DND-41 (cell line): ENCODE results near the gene HSF4.

ENCODE experiments used
- ATAC-seq: fragments of 200-7000 bp; cut with Tn5 transposase; 3 replicates; pipeline ENCODE4 v1.9.1; 2021; ENCODE audit warnings: low read depth; ENCODE audit not compliant: insufficient read depth
- DNase-seq: peaks from one replicate; pipeline ENCODE4 v3.0.0-alpha.2; 2020
- H2AFZ ChIP-seq: 2 replicates; pipeline ENCODE4 v1.6.0; 2012; ENCODE audit warnings: low read depth, low read length
- H3K27ac ChIP-seq: 2 replicates; pipeline ENCODE4 v1.5.1; 2012; ENCODE audit warnings: low read length, inconsistent platforms
- H3K27me3 ChIP-seq: fragments of 200-600 bp; sonication (generic); 2 replicates; pipeline ENCODE4 v1.6.0; 2012; ENCODE audit warnings: low read length, mild to moderate bottlenecking, inconsistent platforms; ENCODE audit not compliant: insufficient read depth, poor library complexity
- H3K36me3 ChIP-seq: 2 replicates; pipeline ENCODE4 v1.5.1; 2012; ENCODE audit warnings: low read length, inconsistent platforms; ENCODE audit not compliant: insufficient read depth
- H3K4me1 ChIP-seq: 2 replicates; pipeline ENCODE4 v1.5.1; 2012; ENCODE audit warnings: mild to moderate bottlenecking, low read length; ENCODE audit not compliant: insufficient read depth
- H3K4me2 ChIP-seq: 2 replicates; pipeline ENCODE4 v1.6.0; 2012; ENCODE audit warnings: mild to moderate bottlenecking, moderate library complexity, low read length, inconsistent platforms; ENCODE audit not compliant: insufficient read depth
- H3K4me3 ChIP-seq, 2 experiments: fragments of 200-600 bp in 1 of 2; shearing (Covaris generic) in 1 of 2; 2 replicates each; pipeline ENCODE4 v1.5.1; 2012 to 2016; ENCODE audit warnings: inconsistent platforms in 2 of 2, low read length in 2 of 2, mild to moderate bottlenecking in 2 of 2, low read depth in 1 of 2, moderate library complexity in 1 of 2
- H3K79me2 ChIP-seq: 2 replicates; pipeline ENCODE4 v1.6.0; 2012; ENCODE audit warnings: low read length, inconsistent platforms; ENCODE audit not compliant: insufficient read depth
- H3K9ac ChIP-seq: 2 replicates; pipeline ENCODE4 v1.6.0; 2012; ENCODE audit warnings: low read depth, mild to moderate bottlenecking, inconsistent platforms, low read length, moderate library complexity
- H3K9me3 ChIP-seq: 2 replicates; pipeline ENCODE4 v1.5.1; 2012; ENCODE audit warnings: low read length, moderate library complexity, mild to moderate bottlenecking, inconsistent platforms; ENCODE audit not compliant: insufficient read depth, severe bottlenecking
- H4K20me1 ChIP-seq: 2 replicates; pipeline ENCODE4 v1.6.0; 2012; ENCODE audit warnings: low read length; ENCODE audit not compliant: insufficient read depth
- CTCF ChIP-seq: IDR thresholded peaks from 2 replicates; pipeline ENCODE4 v1.5.1; 2012; ENCODE audit warnings: borderline replicate concordance, low read length, moderate library complexity, mild to moderate bottlenecking; ENCODE audit not compliant: poor library complexity, severe bottlenecking; ENCODE audit errors: extremely low read depth
- EZH2 ChIP-seq: IDR thresholded peaks from 3 replicates; pipeline ENCODE4 v1.6.1; 2012; ENCODE audit warnings: borderline replicate concordance, low read depth, mild to moderate bottlenecking, moderate library complexity, low read length, inconsistent platforms; ENCODE audit not compliant: severe bottlenecking

The HSF4 gene

GRCh38 chr16:67173808-67174705, 9.5 kb downstream of the HSF4 start:
- no peaks in the 10 kb centered on the region for H3K79me2 ChIP-seq
- H3K9me3 ChIP-seq: no peaks in the 10 kb centered on the region
- peak overlapping the region; percentile 30; the same call in 1 of the 2 replicates for H3K9ac ChIP-seq
- TF ChIP-seq EZH2 (no peak), CTCF (no peak)
- peaks cover 29% of the 10 kb centered on the region for H3K4me1 ChIP-seq
- ATAC-seq (peak; percentile 75), DNase-seq (peak; percentile 66)
- H3K36me3 ChIP-seq: no peaks in the 10 kb centered on the region
- peaks cover 3% of the 10 kb centered on the region for H3K27me3 ChIP-seq
- H3K4me3 ChIP-seq: peak overlapping the region in 1 of 2 experiments; percentile 37; a peak in 1 of 4 replicates
- H3K4me2 ChIP-seq: peak overlapping the region; percentile 60
- peaks cover 13% of the 10 kb centered on the region for H4K20me1 ChIP-seq
- no peak overlapping the region for H2AFZ ChIP-seq
- H3K27ac ChIP-seq: no peak overlapping the region

GRCh38 chr16:67174706-67175231, 10.2 kb downstream of the HSF4 start:
- Histone ChIP-seq H3K4me1 (peaks cover 27% of the 10 kb centered on the region), H3K27ac (no peak overlapping the region), H3K79me2 (no peaks in the 10 kb centered on the region; the same call in 1 of the 2 replicates), H3K36me3 (no peaks in the 10 kb centered on the region), H2AFZ (no peak overlapping the region), H3K4me3 (peak overlapping the region in 1 of 2 experiments; percentile 37; a peak in 1 of 4 replicates), H3K4me2 (peak overlapping the region; percentile 60; the same call in 1 of the 2 replicates), H3K27me3 (peaks cover 3% of the 10 kb centered on the region), H3K9me3 (no peaks in the 10 kb centered on the region), H3K9ac (peak overlapping the region; percentile 30; the same call in 1 of the 2 replicates), H4K20me1 (peaks cover 15% of the 10 kb centered on the region)
- TF ChIP-seq CTCF: no peak
- TF ChIP-seq EZH2: no peak
- no peak for ATAC-seq
- DNase-seq: no peak

- Histone ChIP-seq H3K79me2 (peaks cover 13% of the 10 kb centered on the region), H4K20me1 (peaks cover 16% of the 10 kb centered on the region), H3K4me2 (no peak overlapping the region), H3K9ac (no peak overlapping the region), H3K27me3 (peaks cover 3% of the 10 kb centered on the region), H3K27ac (no peak overlapping the region), H2AFZ (no peak overlapping the region), H3K36me3 (no peaks in the 10 kb centered on the region), H3K4me3 (no peak overlapping the region), H3K4me1 (peaks cover 29% of the 10 kb centered on the region), H3K9me3 (no peaks in the 10 kb centered on the region)
- TF ChIP-seq EZH2 (no peak), CTCF (no peak)
- ATAC-seq (no peak), DNase-seq (no peak)
Measured at GRCh38 chr16:67176662-67177061, 12.1 kb downstream of the HSF4 start.
